IMR-90 (cell line): ENCODE results near the gene SLC7A6OS. TPM values are rescaled to one million over a fixed set of nuclear protein-coding genes. Genes with fewer than 3 reads are reported as not detected.

Experiments
- ATAC-seq: fragments of 200-7000 bp; cut with Tn5 transposase; 2 replicates; pipeline ENCODE4 v1.9.1; 2020; ENCODE audit warnings: low read depth, mild to moderate bottlenecking, moderate library complexity
- BruUV-seq: library from RNA; stranded (reverse); fragments of 400-500 nt; replicated peaks from 2 replicates; lab custom pipeline; 2021; lab: Mats Ljungman, UMichigan
- CTCF ChIA-PET: fragments of 300-600 bp; formaldehyde crosslinking; extraction: SDS; loops from one replicate; lab custom pipeline; 2021; ENCODE audit warnings: antibody characterized with exemption; lab: Yijun Ruan, JAX
- POLR2A ChIA-PET: fragments of 300-600 bp; sonication (Branson Sonifier 250); formaldehyde crosslinking; loops from one replicate; lab custom pipeline; 2022; ENCODE audit warnings: antibody characterized with exemption; ENCODE audit not compliant: unreplicated experiment; lab: Charles Lee
- DNase-seq: peaks from one replicate; pipeline ENCODE4 v3.0.0; 2013
- H2AFZ ChIP-seq: replicated peaks from 2 replicates; pipeline ENCODE3; 2013; ENCODE audit warnings: low read length, mild to moderate bottlenecking; ENCODE audit not compliant: poor library complexity
- H2AK5ac ChIP-seq: 2 replicates; pipeline ENCODE4 v1.6.1; 2013; ENCODE audit warnings: low read depth, low read length, inconsistent platforms
- H2AK9ac ChIP-seq: replicated peaks from 2 replicates; pipeline ENCODE3; 2013; ENCODE audit warnings: mild to moderate bottlenecking, low read depth, low read length, moderate library complexity; ENCODE audit not compliant: poor library complexity
- H2BK120ac ChIP-seq: 2 replicates; pipeline ENCODE4 v1.6.1; 2013; ENCODE audit warnings: low read depth, low read length, inconsistent platforms
- H2BK15ac ChIP-seq: 3 replicates; pipeline ENCODE4 v1.6.1; 2013; ENCODE audit warnings: low read depth, low read length, inconsistent platforms
- H2BK20ac ChIP-seq: 2 replicates; pipeline ENCODE4 v1.6.1; 2013; ENCODE audit warnings: low read depth, mild to moderate bottlenecking, inconsistent platforms, low read length, moderate library complexity
- H2BK5ac ChIP-seq: 2 replicates; pipeline ENCODE4 v1.6.1; 2013; ENCODE audit warnings: mild to moderate bottlenecking, low read depth, low read length, inconsistent platforms; ENCODE audit not compliant: poor library complexity, severe bottlenecking
- H3K14ac ChIP-seq: replicated peaks from 2 replicates; pipeline ENCODE4 v1.6.1; 2013; ENCODE audit warnings: low read depth, low read length, inconsistent platforms
- H3K18ac ChIP-seq: 2 replicates; pipeline ENCODE4 v1.6.1; 2013; ENCODE audit warnings: low read depth, low read length, control low read depth
- H3K23ac ChIP-seq: 2 replicates; pipeline ENCODE4 v1.6.1; 2013; ENCODE audit warnings: low read depth, low read length, inconsistent platforms
- H3K27ac ChIP-seq: 2 replicates; pipeline ENCODE4 v1.5.1; 2013; ENCODE audit warnings: mild to moderate bottlenecking, control low read depth, low read length; ENCODE audit not compliant: insufficient read depth
- H3K27me3 ChIP-seq: 2 replicates; pipeline ENCODE4 v1.6.1; 2013; ENCODE audit warnings: low read length; ENCODE audit not compliant: control insufficient read depth, insufficient read depth
- H3K36me3 ChIP-seq: 2 replicates; pipeline ENCODE4 v1.6.1; 2013; ENCODE audit warnings: low read length, mixed read lengths; ENCODE audit not compliant: control insufficient read depth, insufficient read depth
- H3K4ac ChIP-seq: 2 replicates; pipeline ENCODE4 v1.6.1; 2013; ENCODE audit warnings: low read depth, low read length, inconsistent platforms
- H3K4me1 ChIP-seq: 2 replicates; pipeline ENCODE4 v1.6.1; 2013; ENCODE audit warnings: low read length, mixed read lengths; ENCODE audit not compliant: control insufficient read depth, insufficient read depth
- H3K4me2 ChIP-seq: 2 replicates; pipeline ENCODE4 v1.6.1; 2013; ENCODE audit warnings: low read depth, mild to moderate bottlenecking, control low read depth, low read length, moderate library complexity
- H3K4me3 ChIP-seq: 2 replicates; pipeline ENCODE4 v1.5.1; 2013; ENCODE audit warnings: low read depth, mild to moderate bottlenecking, control low read depth, low read length, moderate library complexity; ENCODE audit not compliant: insufficient read depth
- H3K56ac ChIP-seq: 2 replicates; pipeline ENCODE4 v1.6.1; 2013; ENCODE audit warnings: low read length, inconsistent platforms; ENCODE audit not compliant: insufficient read depth; ENCODE audit errors: extremely low read depth
- H3K79me1 ChIP-seq, 2 experiments: 2 replicates each; pipeline ENCODE4 v1.6.1; 2013; ENCODE audit warnings: low read length in 2 of 2, inconsistent platforms in 1 of 2, low read depth in 1 of 2
- H3K9ac ChIP-seq: 2 replicates; pipeline ENCODE4 v1.6.1; 2013; ENCODE audit warnings: low read depth, low read length, control low read depth
- H3K9me1 ChIP-seq: 2 replicates; pipeline ENCODE4 v1.6.1; 2013; ENCODE audit warnings: low read length, inconsistent platforms; ENCODE audit not compliant: insufficient read depth
- H3K9me3 ChIP-seq: 2 replicates; pipeline ENCODE4 v1.6.1; 2013; ENCODE audit warnings: low read length; ENCODE audit not compliant: control insufficient read depth, insufficient read depth
- H4K20me1 ChIP-seq: 2 replicates; pipeline ENCODE4 v1.6.1; 2013; ENCODE audit warnings: low read length, inconsistent platforms; ENCODE audit not compliant: insufficient read depth
- H4K5ac ChIP-seq: 2 replicates; pipeline ENCODE4 v1.6.1; 2013; ENCODE audit warnings: mild to moderate bottlenecking, low read depth, low read length, control low read depth
- H4K8ac ChIP-seq, 2 experiments: 2 replicates each; pipeline ENCODE4 v1.6.1; 2013; ENCODE audit warnings: low read depth in 2 of 2, low read length in 2 of 2, control low read depth in 1 of 2, inconsistent platforms in 1 of 2
- H4K91ac ChIP-seq: 2 replicates; pipeline ENCODE4 v1.6.1; 2013; ENCODE audit warnings: low read depth, low read length, inconsistent platforms; ENCODE audit not compliant: insufficient read depth
- BHLHE40 ChIP-seq: fragments of 150-350 bp; IDR thresholded peaks from 2 replicates; pipeline ENCODE4 v1.6.1; 2016; ENCODE audit warnings: mild to moderate bottlenecking, low read depth, low read length
- CEBPB ChIP-seq: IDR thresholded peaks from 2 replicates; pipeline ENCODE4 v1.6.1; 2012; ENCODE audit warnings: low read depth, low read length, improper control_type of control experiment
- CHD1 ChIP-seq: IDR thresholded peaks from 2 replicates; pipeline ENCODE4 v1.6.1; 2012; ENCODE audit warnings: low read depth, low read length, improper control_type of control experiment
- FOS ChIP-seq: fragments of 150-350 bp; IDR thresholded peaks from 2 replicates; pipeline ENCODE4 v1.6.1; 2016; ENCODE audit warnings: low read depth, low read length
- MAFK ChIP-seq: IDR thresholded peaks from 2 replicates; pipeline ENCODE4 v1.6.1; 2012; ENCODE audit warnings: low read depth, low read length, improper control_type of control experiment
- MAZ ChIP-seq: IDR thresholded peaks from 2 replicates; pipeline ENCODE4 v1.6.1; 2012; ENCODE audit warnings: low read depth, mild to moderate bottlenecking, low read length, improper control_type of control experiment, moderate library complexity, borderline replicate concordance
- MXI1 ChIP-seq: IDR thresholded peaks from 2 replicates; pipeline ENCODE4 v1.6.1; 2012; ENCODE audit warnings: low read depth, mild to moderate bottlenecking, low read length, moderate library complexity, borderline replicate concordance
- NFE2L2 ChIP-seq: fragments of 150-350 bp; IDR thresholded peaks from 2 replicates; pipeline ENCODE4 v1.6.1; 2016; ENCODE audit warnings: low read depth, mild to moderate bottlenecking, low read length
- POLR2A ChIP-seq: IDR thresholded peaks from 2 replicates; pipeline ENCODE4 v1.6.1; 2012; ENCODE audit warnings: mild to moderate bottlenecking, low read depth, low read length
- RAD21 ChIP-seq: IDR thresholded peaks from 2 replicates; pipeline ENCODE4 v1.6.1; 2012; ENCODE audit warnings: low read length, improper control_type of control experiment
- RCOR1 ChIP-seq: IDR thresholded peaks from 2 replicates; pipeline ENCODE4 v1.6.1; 2012; ENCODE audit warnings: mild to moderate bottlenecking, low read length, improper control_type of control experiment; ENCODE audit not compliant: insufficient replicate concordance
- RFX5 ChIP-seq: IDR thresholded peaks from 2 replicates; pipeline ENCODE4 v1.8.0; 2012; ENCODE audit warnings: low read depth, mild to moderate bottlenecking, low read length, moderate library complexity
- SMC3 ChIP-seq: fragments of 150-350 bp; IDR thresholded peaks from 2 replicates; pipeline ENCODE4 v1.6.1; 2016; ENCODE audit warnings: low read depth, mild to moderate bottlenecking, antibody characterized with exemption, low read length, moderate library complexity
- WGBS, 2 experiments: methylation state at CpG; one replicate each; pipeline versions ENCODE4 v1.1.5 to v1.1.7; 2013; ENCODE audit warnings: missing lambda C conversion rate in 2 of 2; ENCODE audit not compliant: insufficient read length in 1 of 2; ENCODE audit errors: extremely low coverage in 2 of 2; 5-methylcytosine and 5-hydroxymethylcytosine counted together
- dilution Hi-C: fragments of 300-500 bp; cut with HindIII; formaldehyde crosslinking; loops from one replicate; pipeline ENCODE4 v1.14.3; 2018; ENCODE audit warnings: low sequenced_read_pairs; ENCODE audit not compliant: unreplicated experiment
- in situ Hi-C: fragments of 300-500 bp; cut with MboI; formaldehyde crosslinking; loops from 3 replicates; pipeline ENCODE4 v1.14.3; 2019; ENCODE audit warnings: low sequenced_read_pairs, inconsistent platforms, mixed read lengths
- intact Hi-C: fragments of 100-400 bp; cut with micrococcal nuclease; formaldehyde crosslinking; loops from 2 replicates; pipeline ENCODE4 v1.10.0; 2022
- polyA plus RNA-seq, 3 experiments: library from polyadenylated mRNA; depleted of rRNA; stranded (reverse); fragments of >200 nt; gene quantifications; 2 replicates each; pipeline ENCODE4 v1.2.3, GENCODE V29; 2012; ENCODE audit warnings: low replicate concordance in 1 of 3
- total RNA-seq: library from RNA; depleted of rRNA; stranded (reverse); fragments of >200 nt; gene quantifications from 2 replicates; pipeline ENCODE4 v1.2.3, GENCODE V29; 2012
- TF ChIP-seq, protein P1 (sequence below): conservative IDR thresholded peaks from 2 replicates; pipeline ENCODE4 v1.5.1; 2012; ENCODE audit warnings: mild to moderate bottlenecking, low read depth, low read length, improper control_type of control experiment
- TF ChIP-seq, protein P2 (sequence below): fragments of 150-350 bp; IDR thresholded peaks from 2 replicates; pipeline ENCODE4 v1.6.1; 2017; ENCODE audit warnings: mild to moderate bottlenecking, antibody characterized with exemption, low read length, low read depth
- TF ChIP-seq, protein P3 (sequence below): fragments of 150-350 bp; IDR thresholded peaks from 2 replicates; pipeline ENCODE4 v1.6.1; 2016; ENCODE audit warnings: low read depth, mild to moderate bottlenecking, low read length, moderate library complexity, borderline replicate concordance

Gene SLC7A6OS
- total and polyA plus RNA-seq, 2 of the 4 experiments (the other 2 are of a cell fraction): 6.8 to 8.4 TPM

DNA sequence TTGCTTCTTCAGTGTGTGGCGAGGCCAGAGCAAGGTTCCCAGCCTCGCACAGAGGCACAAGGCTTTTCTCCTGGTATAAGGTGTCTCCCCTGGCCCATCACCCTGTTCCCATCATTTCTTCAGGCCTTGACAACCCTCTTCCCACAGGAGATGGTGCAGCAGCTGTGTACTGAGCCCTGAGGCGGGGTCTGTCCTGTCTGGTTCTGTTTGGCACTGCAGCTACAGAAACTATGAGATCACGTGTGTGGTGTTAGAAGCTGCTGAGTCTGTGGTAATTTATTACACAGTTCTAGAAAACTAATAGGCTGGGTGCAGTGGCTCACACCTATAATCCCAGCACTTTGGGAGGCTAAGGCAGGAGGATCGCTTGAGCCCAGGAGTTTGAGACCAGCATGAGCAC lies 58.4 kb downstream of the SLC7A6OS start:
- Histone ChIP-seq H3K4me3 (no peak overlapping the region), H4K20me1 (no peaks in the 10 kb centered on the region), H2BK15ac (no peak overlapping the region), H2AK5ac (no peak overlapping the region), H3K27ac (no peak overlapping the region), H4K5ac (no peak overlapping the region), H3K56ac (no peak overlapping the region), H3K14ac (no peak overlapping the region), H4K8ac (no peak overlapping the region), H3K23ac (no peak overlapping the region), H3K27me3 (no peaks in the 10 kb centered on the region), H3K9ac (no peak overlapping the region), H3K4me2 (no peak overlapping the region), H3K4ac (no peak overlapping the region), H2BK5ac (no peak overlapping the region), H2AK9ac (no peak overlapping the region), H2BK20ac (no peak overlapping the region), H4K91ac (no peak overlapping the region), H3K36me3 (peaks cover 25% of the 10 kb centered on the region), H2BK120ac (no peak overlapping the region), H3K9me1 (peaks cover 6% of the 10 kb centered on the region; the same call in 1 of the 2 replicates), H3K18ac (no peak overlapping the region), H3K79me1 (peaks cover 5 to 25% of the 10 kb centered on the region in 2 experiments; a peak in 3 of 4 replicates), H3K9me3 (no peaks in the 10 kb centered on the region), H3K4me1 (peaks cover 2% of the 10 kb centered on the region), H2AFZ (no peak overlapping the region)
- WGBS, 2 experiments: no CpG with 5 or more reads among the region's 5 CpGs
- in situ Hi-C loops: no loop called here
- CTCF ChIA-PET: interaction anchor here (1.1 kb wide), 1 partner anchor 12 kb away, joined by 3 read pairs; the partner anchor contains the start of gene SLC7A6
- DNase-seq: no peak
- BruUV-seq: no TSS peak
- no peak for ATAC-seq
- TF ChIP-seq MAFK (no peak), MAZ (no peak), NFE2L2 (no peak), RAD21 (no peak), RCOR1 (no peak), FOS (no peak), BHLHE40 (no peak), SMC3 (no peak), CEBPB (no peak), POLR2A (no peak), CHD1 (no peak), RFX5 (no peak), MXI1 (no peak)
- TF ChIP-seq, protein P1, sequence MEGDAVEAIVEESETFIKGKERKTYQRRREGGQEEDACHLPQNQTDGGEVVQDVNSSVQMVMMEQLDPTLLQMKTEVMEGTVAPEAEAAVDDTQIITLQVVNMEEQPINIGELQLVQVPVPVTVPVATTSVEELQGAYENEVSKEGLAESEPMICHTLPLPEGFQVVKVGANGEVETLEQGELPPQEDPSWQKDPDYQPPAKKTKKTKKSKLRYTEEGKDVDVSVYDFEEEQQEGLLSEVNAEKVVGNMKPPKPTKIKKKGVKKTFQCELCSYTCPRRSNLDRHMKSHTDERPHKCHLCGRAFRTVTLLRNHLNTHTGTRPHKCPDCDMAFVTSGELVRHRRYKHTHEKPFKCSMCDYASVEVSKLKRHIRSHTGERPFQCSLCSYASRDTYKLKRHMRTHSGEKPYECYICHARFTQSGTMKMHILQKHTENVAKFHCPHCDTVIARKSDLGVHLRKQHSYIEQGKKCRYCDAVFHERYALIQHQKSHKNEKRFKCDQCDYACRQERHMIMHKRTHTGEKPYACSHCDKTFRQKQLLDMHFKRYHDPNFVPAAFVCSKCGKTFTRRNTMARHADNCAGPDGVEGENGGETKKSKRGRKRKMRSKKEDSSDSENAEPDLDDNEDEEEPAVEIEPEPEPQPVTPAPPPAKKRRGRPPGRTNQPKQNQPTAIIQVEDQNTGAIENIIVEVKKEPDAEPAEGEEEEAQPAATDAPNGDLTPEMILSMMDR: no peak
- TF ChIP-seq, protein P2, sequence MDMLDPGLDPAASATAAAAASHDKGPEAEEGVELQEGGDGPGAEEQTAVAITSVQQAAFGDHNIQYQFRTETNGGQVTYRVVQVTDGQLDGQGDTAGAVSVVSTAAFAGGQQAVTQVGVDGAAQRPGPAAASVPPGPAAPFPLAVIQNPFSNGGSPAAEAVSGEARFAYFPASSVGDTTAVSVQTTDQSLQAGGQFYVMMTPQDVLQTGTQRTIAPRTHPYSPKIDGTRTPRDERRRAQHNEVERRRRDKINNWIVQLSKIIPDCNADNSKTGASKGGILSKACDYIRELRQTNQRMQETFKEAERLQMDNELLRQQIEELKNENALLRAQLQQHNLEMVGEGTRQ: no peak
- TF ChIP-seq, protein P3, sequence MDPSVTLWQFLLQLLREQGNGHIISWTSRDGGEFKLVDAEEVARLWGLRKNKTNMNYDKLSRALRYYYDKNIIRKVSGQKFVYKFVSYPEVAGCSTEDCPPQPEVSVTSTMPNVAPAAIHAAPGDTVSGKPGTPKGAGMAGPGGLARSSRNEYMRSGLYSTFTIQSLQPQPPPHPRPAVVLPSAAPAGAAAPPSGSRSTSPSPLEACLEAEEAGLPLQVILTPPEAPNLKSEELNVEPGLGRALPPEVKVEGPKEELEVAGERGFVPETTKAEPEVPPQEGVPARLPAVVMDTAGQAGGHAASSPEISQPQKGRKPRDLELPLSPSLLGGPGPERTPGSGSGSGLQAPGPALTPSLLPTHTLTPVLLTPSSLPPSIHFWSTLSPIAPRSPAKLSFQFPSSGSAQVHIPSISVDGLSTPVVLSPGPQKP: no peak
- dilution Hi-C loops: no loop called here
- intact Hi-C loops: no loop called here
- POLR2A ChIA-PET: no interaction called here
